SK-N-SH (cell line): ENCODE data around the gene LAMA4. TPM values are rescaled to one million over a fixed set of nuclear protein-coding genes. Genes with fewer than 3 reads are reported as not detected.

Source experiments
- CTCF ChIA-PET: fragments of 300-600, 350-600 bp; formaldehyde crosslinking; extraction: SDS; loops from one replicate; lab custom pipeline; 2021; lab: Yijun Ruan, JAX
- POLR2A ChIA-PET: fragments of 350-600 bp; sonication (Branson Sonifier 250); formaldehyde crosslinking; extraction: SDS; loops from one replicate; lab custom pipeline; 2020; ENCODE audit warnings: antibody characterized with exemption, inconsistent platforms; lab: Yijun Ruan, JAX
- DNase-seq: peaks from one replicate; pipeline ENCODE4 v3.0.0; 2012
- H2AFZ ChIP-seq: fragments of 200-600 bp; sonication (generic); 2 replicates; pipeline ENCODE4 v1.8.1; 2016; ENCODE audit warnings: antibody characterized with exemption, mild to moderate bottlenecking, low read depth
- H3F3A ChIP-seq: fragments of 200-600 bp; sonication (generic); replicated peaks from 2 replicates; pipeline ENCODE3; 2016; ENCODE audit warnings: antibody characterized with exemption, mild to moderate bottlenecking; ENCODE audit not compliant: insufficient read depth
- H3K27ac ChIP-seq, 2 experiments: fragments of 200-500 bp in 1 of 2; fragments of 200-600 bp in 1 of 2; sonication (Bioruptor generic) in 1 of 2; sonication (generic), shearing (Covaris generic) in 1 of 2; 2 replicates each; pipeline versions ENCODE4 v1.5.1 to v1.6.1; 2014 to 2016; ENCODE audit warnings: low read depth in 2 of 2, inconsistent platforms in 1 of 2, low read length in 1 of 2, mild to moderate bottlenecking in 1 of 2, mixed read lengths in 1 of 2
- H3K27me3 ChIP-seq: fragments of 200-600 bp; sonication (generic), shearing (Covaris generic); 2 replicates; pipeline ENCODE4 v1.6.1; 2016; ENCODE audit warnings: mixed run types; ENCODE audit not compliant: insufficient read depth
- H3K36me3 ChIP-seq, 2 experiments: fragments of 200-500 bp in 1 of 2; fragments of 200-600 bp in 1 of 2; sonication (Bioruptor generic) in 1 of 2; sonication (generic) in 1 of 2; replicated peaks in 1 of 2; 2 replicates each; pipeline versions ENCODE3 to v1.5.1; 2014 to 2016; ENCODE audit warnings: low read length in 1 of 2, mild to moderate bottlenecking in 1 of 2; ENCODE audit not compliant: insufficient read depth in 2 of 2, control insufficient read depth in 1 of 2
- H3K4me1 ChIP-seq, 2 experiments: fragments of 200-500 bp in 1 of 2; fragments of 200-600 bp in 1 of 2; sonication (Bioruptor generic) in 1 of 2; sonication (generic), shearing (Covaris generic) in 1 of 2; 2 replicates each; pipeline versions ENCODE4 v1.5.1 to v1.6.1; 2014 to 2016; ENCODE audit warnings: low read depth in 1 of 2, low read length in 1 of 2, mixed run types in 1 of 2; ENCODE audit not compliant: insufficient read depth in 2 of 2, control insufficient read depth in 1 of 2
- H3K4me2 ChIP-seq: fragments of 200-600 bp; sonication (generic), shearing (Covaris generic); 2 replicates; pipeline ENCODE4 v1.6.1; 2017; ENCODE audit warnings: mixed run types
- H3K4me3 ChIP-seq, 2 experiments: fragments of 200-500 bp in 1 of 2; fragments of 200-600 bp in 1 of 2; sonication (Bioruptor generic) in 1 of 2; sonication (generic), shearing (Covaris generic) in 1 of 2; 2 replicates each; pipeline versions ENCODE4 v1.5.1 to v1.8.1; 2014 to 2016; ENCODE audit warnings: low read depth in 2 of 2, inconsistent platforms in 1 of 2, low read length in 1 of 2, mild to moderate bottlenecking in 1 of 2, mixed read lengths in 1 of 2, moderate library complexity in 1 of 2
- H3K79me2 ChIP-seq: fragments of 200-600 bp; sonication (generic); 2 replicates; pipeline ENCODE4 v1.8.1; 2017; ENCODE audit warnings: mild to moderate bottlenecking; ENCODE audit not compliant: insufficient read depth
- H3K9ac ChIP-seq: fragments of 200-600 bp; sonication (generic); 2 replicates; pipeline ENCODE4 v1.6.1; 2017; ENCODE audit warnings: mixed run types
- H3K9me2 ChIP-seq: fragments of 200-600 bp; sonication (generic); 2 replicates; pipeline ENCODE4 v1.6.1; 2017; ENCODE audit warnings: mixed run types
- H3K9me3 ChIP-seq: fragments of 200-600 bp; sonication (generic); 2 replicates; pipeline ENCODE4 v1.6.1; 2017; ENCODE audit warnings: mixed run types, mild to moderate bottlenecking, moderate library complexity
- H4K20me1 ChIP-seq: fragments of 200-600 bp; sonication (generic); 2 replicates; pipeline ENCODE4 v1.6.1; 2017; ENCODE audit warnings: mild to moderate bottlenecking, mixed run types; ENCODE audit not compliant: insufficient read depth
- EP300 ChIP-seq, 2 experiments: IDR thresholded peaks; 2 replicates each; pipeline versions ENCODE4 v1.4.0 to v1.6.1; 2012; ENCODE audit warnings: borderline replicate concordance in 1 of 2, low read depth in 1 of 2, low read length in 1 of 2
- FOSL2 ChIP-seq: IDR thresholded peaks from 2 replicates; pipeline ENCODE4 v1.4.0; 2012; ENCODE audit warnings: low read depth, mild to moderate bottlenecking, moderate library complexity, borderline replicate concordance
- FOXM1 ChIP-seq: IDR thresholded peaks from 2 replicates; pipeline ENCODE4 v1.4.0; 2012; ENCODE audit warnings: low read depth, mild to moderate bottlenecking
- GABPA ChIP-seq: IDR thresholded peaks from 2 replicates; pipeline ENCODE4 v1.4.0; 2012; ENCODE audit warnings: low read depth, mild to moderate bottlenecking
- GATA2 ChIP-seq: sonication (generic); formaldehyde crosslinking; IDR thresholded peaks from 2 replicates; pipeline ENCODE4 v1.5.0; 2020; ENCODE audit warnings: mild to moderate bottlenecking, missing genetic modification reagents
- IRF3 ChIP-seq: fragments of 150-350 bp; IDR thresholded peaks from 2 replicates; pipeline ENCODE4 v1.6.1; 2016; ENCODE audit warnings: mild to moderate bottlenecking, low read depth, low read length
- MAX ChIP-seq: IDR thresholded peaks from 2 replicates; pipeline ENCODE4 v1.4.0; 2012; ENCODE audit warnings: low read depth
- MEF2A ChIP-seq: IDR thresholded peaks from 2 replicates; pipeline ENCODE4 v1.4.0; 2012; ENCODE audit warnings: low read depth, borderline replicate concordance
- MXI1 ChIP-seq: IDR thresholded peaks from 2 replicates; pipeline ENCODE4 v1.6.1; 2012; ENCODE audit warnings: mild to moderate bottlenecking, low read depth, low read length, improper control_type of control experiment
- NFIC ChIP-seq: IDR thresholded peaks from 2 replicates; pipeline ENCODE4 v1.4.0; 2012; ENCODE audit warnings: borderline replicate concordance
- NRF1 ChIP-seq: IDR thresholded peaks from 2 replicates; pipeline ENCODE4 v1.6.1; 2012; ENCODE audit warnings: low read depth, mild to moderate bottlenecking, low read length
- POLR2AphosphoS5 ChIP-seq: IDR thresholded peaks from 2 replicates; pipeline ENCODE4 v1.6.1; 2012; ENCODE audit warnings: low read depth, low read length
- RAD21 ChIP-seq: IDR thresholded peaks from 2 replicates; pipeline ENCODE4 v1.6.1; 2012; ENCODE audit warnings: mild to moderate bottlenecking, low read length
- RCOR1 ChIP-seq: fragments of 150-350 bp; IDR thresholded peaks from 2 replicates; pipeline ENCODE4 v1.6.1; 2017; ENCODE audit warnings: antibody characterized with exemption, low read length
- RXRA ChIP-seq: IDR thresholded peaks from 2 replicates; pipeline ENCODE4 v1.4.0; 2012; ENCODE audit warnings: low read depth, mild to moderate bottlenecking, borderline replicate concordance
- SIN3A ChIP-seq: IDR thresholded peaks from 2 replicates; pipeline ENCODE4 v1.6.1; 2012; ENCODE audit warnings: low read depth, mild to moderate bottlenecking, low read length, moderate library complexity, borderline replicate concordance
- SMC3 ChIP-seq: IDR thresholded peaks from 2 replicates; pipeline ENCODE4 v1.6.1; 2012; ENCODE audit warnings: low read depth, low read length, improper control_type of control experiment
- TCF12 ChIP-seq: IDR thresholded peaks from 2 replicates; pipeline ENCODE4 v1.4.0; 2012
- TEAD4 ChIP-seq: IDR thresholded peaks from 2 replicates; pipeline ENCODE4 v1.4.0; 2012; ENCODE audit warnings: mild to moderate bottlenecking, borderline replicate concordance; ENCODE audit not compliant: insufficient read depth
- USF1 ChIP-seq: IDR thresholded peaks from 2 replicates; pipeline ENCODE4 v1.4.0; 2012; ENCODE audit warnings: low read depth, borderline replicate concordance
- WGBS: methylation state at CpG from one replicate; pipeline ENCODE4 v1.1.6; 2017; ENCODE audit warnings: low lambda C conversion rate; 5-methylcytosine and 5-hydroxymethylcytosine counted together
- polyA plus RNA-seq, 3 experiments: library from polyadenylated mRNA; depleted of rRNA; stranded (reverse); fragments of >200 nt; gene quantifications; 2 replicates each; pipeline ENCODE4 v1.2.3, GENCODE V29; 2012

LAMA4 gene
- polyA plus RNA-seq, 1 of the 3 experiments (the other 2 are of a cell fraction) = 9.4 TPM

- CTCF ChIA-PET = interaction anchor here (0.6 to 6.4 kb wide), 6 partner anchors 13 to 991 kb away, joined by 3 to 28 read pairs (median 4); no protein-coding TSS in a partner anchor
- H3K4me2 ChIP-seq = peak overlapping the region; percentile 74
- H3F3A ChIP-seq = peaks cover 33% of the 10 kb centered on the region
- no peaks in the 10 kb centered on the region for H3K9me3 ChIP-seq
- H3K27ac ChIP-seq = peak overlapping the region in 1 of 2 experiments; percentile 99; a peak in 2 of 4 replicates
- TF ChIP-seq SIN3A (no peak), FOSL2 (peak; percentile 54; the same call in 1 of the 2 replicates)
- H4K20me1 ChIP-seq = no peaks in the 10 kb centered on the region
- DNase-seq = no peak
- no peaks in the 10 kb centered on the region for H3K9me2 ChIP-seq
- no peaks in the 10 kb centered on the region for H3K27me3 ChIP-seq
- H2AFZ ChIP-seq = no peak overlapping the region; the same call in 1 of the 2 replicates
- H3K4me3 ChIP-seq = 0 out of 4 replicates have a peak overlapping the region, but pooled peaks of 1 of the 2 experiments have one; percentile 34
- H3K9ac ChIP-seq = peak overlapping the region; percentile 73
- WGBS = 92% methylated on average over 7 of the region's 7 CpGs
- H3K79me2 ChIP-seq = no peaks in the 10 kb centered on the region
- no peaks in the 10 kb centered on the region for H3K36me3 ChIP-seq
- H3K4me1 ChIP-seq = peaks cover 0 to 40% of the 10 kb centered on the region in 2 experiments; a peak in 3 of 4 replicates
- POLR2A ChIA-PET = no interaction called here
Observed at GRCh38 chr6:112298021-112298745, 43.8 kb upstream of the LAMA4 start.

GRCh38 chr6:112296694-112297093 is 42.3 kb upstream of the LAMA4 start:
- no peak overlapping the region for H3K4me3 ChIP-seq
- H3K27me3 ChIP-seq = no peaks in the 10 kb centered on the region
- H3K9ac ChIP-seq = no peak overlapping the region
- peaks cover 33% of the 10 kb centered on the region for H3F3A ChIP-seq
- H3K79me2 ChIP-seq = no peaks in the 10 kb centered on the region
- H3K4me2 ChIP-seq = no peak overlapping the region
- no peaks in the 10 kb centered on the region for H3K9me2 ChIP-seq
- H3K27ac ChIP-seq = peak overlapping the region in 1 of 2 experiments; percentile 99; a peak in 1 of 4 replicates
- H3K36me3 ChIP-seq = no peaks in the 10 kb centered on the region
- ChIA-PET POLR2A (no interaction called here), CTCF (interaction anchor here (0.7 to 6.4 kb wide), 4 partner anchors 9 to 37 kb away, joined by 3 to 28 read pairs (median 4); no protein-coding TSS in a partner anchor)
- no peak for DNase-seq
- TF ChIP-seq MEF2A = no peak
- TF ChIP-seq TCF12 = no peak
- no peak for TF ChIP-seq SMC3
- TF ChIP-seq RAD21 = no peak
- TF ChIP-seq TEAD4 = no peak
- TF ChIP-seq NFIC = no peak
- TF ChIP-seq EP300 (IDR thresholded peaks at IDR 0.05; ENCODE audit: borderline replicate concordance in 1 of 2, low read depth in 1 of 2, low read length in 1 of 2) = no peak
- TF ChIP-seq RCOR1 = no peak
- TF ChIP-seq GATA2 (CRISPR knock-in tag) = no peak
- no peak for TF ChIP-seq FOXM1
- no peak for TF ChIP-seq MXI1
- TF ChIP-seq GABPA = no peak
- TF ChIP-seq IRF3 = no peak
- TF ChIP-seq RXRA = no peak
- no peak for TF ChIP-seq MAX
- TF ChIP-seq USF1 = no peak
- TF ChIP-seq POLR2AphosphoS5 = no peak
- TF ChIP-seq FOSL2 = no peak
- TF ChIP-seq NRF1 = no peak
- H3K4me1 ChIP-seq = peaks cover 0 to 40% of the 10 kb centered on the region in 2 experiments; a peak in 3 of 4 replicates
- H2AFZ ChIP-seq = no peak overlapping the region
- no peaks in the 10 kb centered on the region for H3K9me3 ChIP-seq
- no peaks in the 10 kb centered on the region for H4K20me1 ChIP-seq
